GM18520 (cell line): ENCODE measurements around the gene ATP5ME.

Experiments used
- ATAC-seq: cut with Tn5 transposase; IDR thresholded peaks from one replicate; pipeline ENCODE4 v1.9.1; 2021; ENCODE audit not compliant: unreplicated experiment

Gene ATP5ME

GRCh38 chr4:623914-624566, 50.0 kb downstream of the ATP5ME start:
- ATAC-seq, result no peak

GRCh38 chr4:622996-623913, 50.8 kb downstream of the ATP5ME start:
- no peak for ATAC-seq
